Trophoblast cell (in vitro differentiated cells and primary cell): ENCODE measurements around the gene KIF18B.

Source experiments
- DNase-seq, 2 donors: peaks; one replicate each; pipeline ENCODE4 v3.0.0-alpha.2; 2016
- H2AFZ ChIP-seq: 2 replicates; pipeline ENCODE4 v1.6.1; 2013; ENCODE audit warnings: low read length, moderate library complexity, mild to moderate bottlenecking; ENCODE audit not compliant: insufficient read depth, poor library complexity
- H2AK5ac ChIP-seq: 2 replicates; pipeline ENCODE4 v1.6.1; 2013; ENCODE audit warnings: mild to moderate bottlenecking, low read length
- H2BK120ac ChIP-seq: 2 replicates; pipeline ENCODE4 v1.6.1; 2013; ENCODE audit warnings: low read length, mild to moderate bottlenecking, moderate library complexity; ENCODE audit not compliant: insufficient read depth, poor library complexity
- H2BK12ac ChIP-seq: 2 replicates; pipeline ENCODE4 v1.6.1; 2013; ENCODE audit warnings: mild to moderate bottlenecking, low read length, moderate library complexity
- H2BK5ac ChIP-seq: 2 replicates; pipeline ENCODE4 v1.6.1; 2013; ENCODE audit warnings: low read length, low read depth, moderate library complexity, mild to moderate bottlenecking; ENCODE audit not compliant: poor library complexity
- H3K14ac ChIP-seq: 2 replicates; pipeline ENCODE4 v1.6.1; 2013; ENCODE audit warnings: mild to moderate bottlenecking, low read length
- H3K18ac ChIP-seq: 2 replicates; pipeline ENCODE4 v1.6.1; 2013; ENCODE audit warnings: mild to moderate bottlenecking, low read length
- H3K23ac ChIP-seq: 2 replicates; pipeline ENCODE4 v1.6.1; 2013; ENCODE audit warnings: low read length
- H3K27ac ChIP-seq: 2 replicates; pipeline ENCODE4 v1.5.1; 2013; ENCODE audit warnings: low read depth, mild to moderate bottlenecking, inconsistent platforms, low read length, moderate library complexity
- H3K27me3 ChIP-seq: 2 replicates; pipeline ENCODE4 v1.6.1; 2013; ENCODE audit warnings: inconsistent platforms, mild to moderate bottlenecking, low read length, moderate library complexity; ENCODE audit not compliant: insufficient read depth
- H3K36me3 ChIP-seq, 2 experiments: 1 replicate in 1 of 2; 2 replicates in 1 of 2; pipeline ENCODE4 v1.6.1; 2013; ENCODE audit warnings: low read length in 2 of 2, mild to moderate bottlenecking in 2 of 2, moderate library complexity in 1 of 2; ENCODE audit not compliant: insufficient read depth in 2 of 2, control insufficient read depth in 1 of 2
- H3K4ac ChIP-seq: 2 replicates; pipeline ENCODE4 v1.6.1; 2013; ENCODE audit warnings: low read depth, mild to moderate bottlenecking, low read length, moderate library complexity
- H3K4me1 ChIP-seq, 2 experiments: 1 replicate in 1 of 2; 2 replicates in 1 of 2; pipeline ENCODE4 v1.6.1; 2013; ENCODE audit warnings: low read length in 2 of 2, mild to moderate bottlenecking in 2 of 2, moderate library complexity in 1 of 2; ENCODE audit not compliant: insufficient read depth in 2 of 2, control insufficient read depth in 1 of 2
- H3K4me2 ChIP-seq: 2 replicates; pipeline ENCODE4 v1.6.1; 2013; ENCODE audit warnings: inconsistent platforms, mild to moderate bottlenecking, low read length, moderate library complexity
- H3K4me3 ChIP-seq: 2 replicates; pipeline ENCODE4 v1.5.1; 2013; ENCODE audit warnings: mild to moderate bottlenecking, low read depth, low read length, inconsistent platforms
- H3K79me1 ChIP-seq: one replicate; pipeline ENCODE4 v1.6.1; 2013; ENCODE audit warnings: low read length
- H3K79me2 ChIP-seq: 2 replicates; pipeline ENCODE4 v1.6.1; 2013; ENCODE audit warnings: low read length, mild to moderate bottlenecking; ENCODE audit not compliant: control insufficient read depth, insufficient read depth, poor library complexity
- H3K9ac ChIP-seq: 2 replicates; pipeline ENCODE4 v1.6.1; 2013; ENCODE audit warnings: mild to moderate bottlenecking, low read length
- H3K9me3 ChIP-seq: 2 replicates; pipeline ENCODE4 v1.6.1; 2013; ENCODE audit warnings: low read depth, mild to moderate bottlenecking, control low read depth, inconsistent platforms, low read length; ENCODE audit not compliant: insufficient read depth
- H4K12ac ChIP-seq: 2 replicates; pipeline ENCODE4 v1.6.1; 2013; ENCODE audit warnings: low read depth, mild to moderate bottlenecking, low read length, moderate library complexity
- H4K8ac ChIP-seq: 2 replicates; pipeline ENCODE4 v1.6.1; 2013; ENCODE audit warnings: low read depth, mild to moderate bottlenecking, low read length, moderate library complexity
- H4K91ac ChIP-seq: one replicate; pipeline ENCODE4 v1.6.1; 2013; ENCODE audit warnings: low read depth, mild to moderate bottlenecking, low read length, moderate library complexity
- WGBS: extraction: QIAGEN DNeasy Blood & Tissue Kit; methylation state at CpG from one replicate; pipeline ENCODE4 v1.1.7; 2013; ENCODE audit warnings: missing lambda C conversion rate; ENCODE audit not compliant: insufficient read length, insufficient coverage; ENCODE audit errors: extremely low coverage; 5-methylcytosine and 5-hydroxymethylcytosine counted together

Gene KIF18B

GRCh38 chr17:44887971-44888954 is 59.3 kb downstream of the KIF18B start:
- H3K9me3 ChIP-seq, result no peaks in the 10 kb centered on the region
- H3K79me1 ChIP-seq, result no peaks in the 10 kb centered on the region
- no peaks in the 10 kb centered on the region for H3K27me3 ChIP-seq
- no peak overlapping the region for H4K12ac ChIP-seq
- no peak overlapping the region for H3K27ac ChIP-seq
- H3K4me2 ChIP-seq, result no peak overlapping the region
- H4K91ac ChIP-seq, result no peak overlapping the region
- H3K23ac ChIP-seq, result no peak overlapping the region
- H2BK120ac ChIP-seq, result no peak overlapping the region
- WGBS, result no CpG with 5 or more reads among the region's 10 CpGs
- H2AK5ac ChIP-seq, result no peak overlapping the region
- peaks cover 0 to 2% of the 10 kb centered on the region in 2 experiments for H3K4me1 ChIP-seq
- no peak overlapping the region for H3K18ac ChIP-seq
- no peak overlapping the region for H3K4me3 ChIP-seq
- H3K79me2 ChIP-seq, result no peaks in the 10 kb centered on the region
- H2BK12ac ChIP-seq, result no peak overlapping the region
- no peak overlapping the region for H4K8ac ChIP-seq
- H2AFZ ChIP-seq, result no peak overlapping the region
- H3K9ac ChIP-seq, result no peak overlapping the region
- peaks cover 27 to 37% of the 10 kb centered on the region in 2 experiments for H3K36me3 ChIP-seq
- H3K4ac ChIP-seq, result peak overlapping the region; percentile 27
- DNase-seq, result no peak
- no peak overlapping the region for H3K14ac ChIP-seq
- H2BK5ac ChIP-seq, result no peak overlapping the region

GRCh38 chr17:44887016-44887415 is 60.6 kb downstream of the KIF18B start:
- H3K4ac ChIP-seq, result no peak overlapping the region
- H2AFZ ChIP-seq, result no peak overlapping the region
- no peaks in the 10 kb centered on the region for H3K79me2 ChIP-seq
- no peak for DNase-seq
- H3K27me3 ChIP-seq, result no peaks in the 10 kb centered on the region
- no peak overlapping the region for H3K4me3 ChIP-seq
- H3K14ac ChIP-seq, result no peak overlapping the region
- H2AK5ac ChIP-seq, result no peak overlapping the region
- no peak overlapping the region for H3K18ac ChIP-seq
- peaks cover 0 to 2% of the 10 kb centered on the region in 2 experiments for H3K4me1 ChIP-seq
- H4K91ac ChIP-seq, result no peak overlapping the region
- peaks cover 26 to 40% of the 10 kb centered on the region in 2 experiments for H3K36me3 ChIP-seq
- no CpG with 5 or more reads among the region's 1 CpG for WGBS
- H4K12ac ChIP-seq, result no peak overlapping the region
- no peak overlapping the region for H3K27ac ChIP-seq
- H3K9ac ChIP-seq, result no peak overlapping the region
- no peak overlapping the region for H3K23ac ChIP-seq
- H3K4me2 ChIP-seq, result no peak overlapping the region
- H2BK5ac ChIP-seq, result no peak overlapping the region
- no peak overlapping the region for H2BK12ac ChIP-seq
- H4K8ac ChIP-seq, result no peak overlapping the region
- H3K9me3 ChIP-seq, result no peaks in the 10 kb centered on the region
- H2BK120ac ChIP-seq, result no peak overlapping the region
- no peaks in the 10 kb centered on the region for H3K79me1 ChIP-seq

DNA sequence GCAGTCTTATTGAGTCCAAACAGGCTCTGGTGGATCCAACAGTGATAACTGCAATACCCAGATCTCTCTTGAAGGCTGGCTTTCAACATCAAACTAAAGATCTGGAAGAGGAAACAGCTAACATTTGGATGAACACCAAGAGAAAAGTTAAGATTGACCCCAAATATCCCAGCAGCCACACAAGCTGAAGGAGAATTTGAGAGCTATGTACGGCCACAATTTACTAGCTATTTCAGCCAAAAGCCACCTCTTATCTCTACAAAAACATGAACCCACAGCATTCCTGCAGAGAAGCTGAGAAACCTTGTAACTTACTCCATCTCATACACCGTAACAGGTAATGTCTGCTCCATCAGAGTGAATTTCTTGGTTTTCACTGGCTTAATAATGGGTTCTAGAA is 62.6 kb downstream of the KIF18B start:
- Histone ChIP-seq H3K4me3 (no peak overlapping the region), H3K4me1 (peaks cover 0 to 2% of the 10 kb centered on the region in 2 experiments), H3K79me2 (no peaks in the 10 kb centered on the region), H3K9me3 (no peaks in the 10 kb centered on the region), H4K8ac (no peak overlapping the region), H3K18ac (no peak overlapping the region), H2AK5ac (no peak overlapping the region), H3K4ac (no peak overlapping the region), H3K27ac (no peak overlapping the region), H4K91ac (no peak overlapping the region), H4K12ac (no peak overlapping the region), H3K14ac (no peak overlapping the region), H2BK120ac (no peak overlapping the region), H3K79me1 (no peaks in the 10 kb centered on the region), H3K23ac (no peak overlapping the region), H3K9ac (no peak overlapping the region), H3K36me3 (peaks cover 27 to 50% of the 10 kb centered on the region in 2 experiments), H2BK5ac (no peak overlapping the region), H3K4me2 (no peak overlapping the region), H2BK12ac (no peak overlapping the region), H2AFZ (no peak overlapping the region), H3K27me3 (no peaks in the 10 kb centered on the region)
- peak in 1 of 2 donors; percentile 20 for DNase-seq
- no CpG with 5 or more reads among the region's 2 CpGs for WGBS

- no peaks in the 10 kb centered on the region for H3K79me1 ChIP-seq
- no peak overlapping the region for H3K4me3 ChIP-seq
- no peak overlapping the region for H2BK12ac ChIP-seq
- H3K4me2 ChIP-seq, result no peak overlapping the region
- H3K27ac ChIP-seq, result no peak overlapping the region
- H3K4me1 ChIP-seq, result no peaks in the 10 kb centered on the region
- H4K12ac ChIP-seq, result no peak overlapping the region
- peaks cover 31 to 60% of the 10 kb centered on the region in 2 experiments for H3K36me3 ChIP-seq
- no peak overlapping the region for H3K14ac ChIP-seq
- H3K4ac ChIP-seq, result no peak overlapping the region
- H3K9ac ChIP-seq, result no peak overlapping the region
- no peaks in the 10 kb centered on the region for H3K79me2 ChIP-seq
- no peak overlapping the region for H3K23ac ChIP-seq
- no peak overlapping the region for H2AK5ac ChIP-seq
- no peak overlapping the region for H4K8ac ChIP-seq
- H3K9me3 ChIP-seq, result no peaks in the 10 kb centered on the region
- H3K18ac ChIP-seq, result no peak overlapping the region
- no peak overlapping the region for H2BK120ac ChIP-seq
- no peak overlapping the region for H2BK5ac ChIP-seq
- no peak overlapping the region for H2AFZ ChIP-seq
- no peaks in the 10 kb centered on the region for H3K27me3 ChIP-seq
- WGBS, result no CpG with 5 or more reads among the region's 4 CpGs
- peak in 1 of 2 donors; percentile 28 for DNase-seq
- no peak overlapping the region for H4K91ac ChIP-seq
These were observed 66.4 kb downstream of the KIF18B start for GRCh38 chr17:44881145-44881544.
